ENCODE data around the gene STRBP. TPM values are rescaled to one million over a fixed set of nuclear protein-coding genes. Genes with fewer than 3 reads are reported as not detected.

Gene STRBP
- total RNA-seq, 1 experiment from 2014 or later = 74.0 TPM

- Mint-ChIP-seq H3K9me3 (no peaks in the 10 kb centered on the region), H3K4me1 (peaks cover 12 to 20% of the 10 kb centered on the region in 2 experiments), H3K36me3 (ENCODE audit: insufficient read depth in 1 of 3, low read depth in 3 of 3) (peaks cover 11 to 22% (median 12%) of the 10 kb centered on the region in 3 experiments; a peak in 6 of 7 replicates), H3K27ac (no peak overlapping the region; a peak in 2 of 7 replicates), H3K4me3 (no peak overlapping the region), H3K27me3 (ENCODE audit: low read depth) (no peaks in the 10 kb centered on the region)
- Histone ChIP-seq H3K4me2 (ENCODE audit: insufficient read depth, insufficient read length, low read length) (no peak overlapping the region), H3K27ac (ENCODE audit: insufficient read length, low read depth, low read length) (no peak overlapping the region), H2BK20ac (ENCODE audit: low read depth, low read length, poor library complexity, severe bottlenecking) (no peak overlapping the region), H3K56ac (ENCODE audit: insufficient read length, low read depth, low read length) (no peak overlapping the region), H4K20me1 (ENCODE audit: control insufficient read depth, insufficient read depth, insufficient read length) (no peaks in the 10 kb centered on the region), H3K27me3 (ENCODE audit: insufficient read depth, low read length) (no peaks in the 10 kb centered on the region), H2BK5ac (ENCODE audit: insufficient read length, low read length) (no peak overlapping the region), H2BK120ac (ENCODE audit: low read depth, low read length, poor library complexity, severe bottlenecking) (no peak overlapping the region), H4K8ac (replicated peaks; ENCODE audit: insufficient read length, low read depth, low read length) (no peak overlapping the region), H3K18ac (ENCODE audit: insufficient read length, low read depth, low read length) (no peak overlapping the region), H4K91ac (ENCODE audit: insufficient read length, low read depth, low read length) (no peak overlapping the region), H2BK12ac (ENCODE audit: insufficient read length, low read depth, low read length) (no peak overlapping the region), H4K5ac (ENCODE audit: insufficient read length, low read depth, low read length) (no peak overlapping the region), H2BK15ac (ENCODE audit: low read depth, low read length) (no peak overlapping the region), H3K23ac (ENCODE audit: insufficient read length, low read depth, low read length) (no peak overlapping the region), H3T11ph (ENCODE audit: low read length) (no peak overlapping the region), H3K4me1 (ENCODE audit: insufficient read depth, low read length) (no peaks in the 10 kb centered on the region), H3K9me3 (ENCODE audit: control insufficient read depth, low read depth, low read length) (no peaks in the 10 kb centered on the region), H2AK5ac (ENCODE audit: insufficient read length, low read length) (no peak overlapping the region), H3K14ac (ENCODE audit: insufficient read depth, low read length) (no peak overlapping the region), H3K4ac (ENCODE audit: low read depth, low read length) (no peak overlapping the region), H3K9ac (ENCODE audit: extremely low read depth, insufficient read length, low read length) (no peak overlapping the region), H2AFZ (ENCODE audit: low read length) (no peak overlapping the region), H3K79me2 (ENCODE audit: insufficient read depth, low read length) (no peaks in the 10 kb centered on the region), H3K79me1 (ENCODE audit: insufficient read depth, low read depth, low read length, poor library complexity, severe bottlenecking) (no peaks in the 10 kb centered on the region), H3K23me2 (ENCODE audit: insufficient read length, low read depth, low read length, poor library complexity, severe bottlenecking) (no peaks in the 10 kb centered on the region)
- WGBS (ENCODE audit: extremely low coverage, insufficient read length, low lambda C conversion rate) = no CpG with 5 or more reads among the region's 1 CpG
- TF ChIP-seq, protein P1, sequence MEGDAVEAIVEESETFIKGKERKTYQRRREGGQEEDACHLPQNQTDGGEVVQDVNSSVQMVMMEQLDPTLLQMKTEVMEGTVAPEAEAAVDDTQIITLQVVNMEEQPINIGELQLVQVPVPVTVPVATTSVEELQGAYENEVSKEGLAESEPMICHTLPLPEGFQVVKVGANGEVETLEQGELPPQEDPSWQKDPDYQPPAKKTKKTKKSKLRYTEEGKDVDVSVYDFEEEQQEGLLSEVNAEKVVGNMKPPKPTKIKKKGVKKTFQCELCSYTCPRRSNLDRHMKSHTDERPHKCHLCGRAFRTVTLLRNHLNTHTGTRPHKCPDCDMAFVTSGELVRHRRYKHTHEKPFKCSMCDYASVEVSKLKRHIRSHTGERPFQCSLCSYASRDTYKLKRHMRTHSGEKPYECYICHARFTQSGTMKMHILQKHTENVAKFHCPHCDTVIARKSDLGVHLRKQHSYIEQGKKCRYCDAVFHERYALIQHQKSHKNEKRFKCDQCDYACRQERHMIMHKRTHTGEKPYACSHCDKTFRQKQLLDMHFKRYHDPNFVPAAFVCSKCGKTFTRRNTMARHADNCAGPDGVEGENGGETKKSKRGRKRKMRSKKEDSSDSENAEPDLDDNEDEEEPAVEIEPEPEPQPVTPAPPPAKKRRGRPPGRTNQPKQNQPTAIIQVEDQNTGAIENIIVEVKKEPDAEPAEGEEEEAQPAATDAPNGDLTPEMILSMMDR (conservative IDR thresholded peaks at IDR 0.05) = no peak
- DNase-seq = no peak
Measured at GRCh38 chr9:123129423-123129822, 139.0 kb downstream of the STRBP start.
